Transverse colon (tissue), 4 donors: ENCODE measurements around the gene SPON2.

Experiments used
- POLR2A ChIP-seq: fragments of 450-650 bp; IDR thresholded peaks from one replicate; pipeline ENCODE4 v1.6.1; 2016; ENCODE audit warnings: antibody characterized with exemption, mild to moderate bottlenecking, moderate library complexity
- POLR2AphosphoS5 ChIP-seq, 3 donors: sonication (generic); formaldehyde crosslinking; IDR thresholded peaks; one replicate each; pipeline ENCODE4 v1.6.1; 2016; ENCODE audit warnings: antibody characterized with exemption in 3 of 3
- TF ChIP-seq, protein P1 (sequence below), 5 experiments: fragments of 200-600 bp in 3 of 5; fragments of 450-650 bp in 2 of 5; sonication (generic) in 3 of 5; IDR thresholded peaks; 1 replicate in 2 of 5; 2 replicates in 3 of 5; pipeline ENCODE4 v1.5.1; 2016 to 2017; ENCODE audit warnings: antibody characterized with exemption in 5 of 5, inconsistent platforms in 3 of 5, mild to moderate bottlenecking in 2 of 5, moderate library complexity in 1 of 5

DNA sequence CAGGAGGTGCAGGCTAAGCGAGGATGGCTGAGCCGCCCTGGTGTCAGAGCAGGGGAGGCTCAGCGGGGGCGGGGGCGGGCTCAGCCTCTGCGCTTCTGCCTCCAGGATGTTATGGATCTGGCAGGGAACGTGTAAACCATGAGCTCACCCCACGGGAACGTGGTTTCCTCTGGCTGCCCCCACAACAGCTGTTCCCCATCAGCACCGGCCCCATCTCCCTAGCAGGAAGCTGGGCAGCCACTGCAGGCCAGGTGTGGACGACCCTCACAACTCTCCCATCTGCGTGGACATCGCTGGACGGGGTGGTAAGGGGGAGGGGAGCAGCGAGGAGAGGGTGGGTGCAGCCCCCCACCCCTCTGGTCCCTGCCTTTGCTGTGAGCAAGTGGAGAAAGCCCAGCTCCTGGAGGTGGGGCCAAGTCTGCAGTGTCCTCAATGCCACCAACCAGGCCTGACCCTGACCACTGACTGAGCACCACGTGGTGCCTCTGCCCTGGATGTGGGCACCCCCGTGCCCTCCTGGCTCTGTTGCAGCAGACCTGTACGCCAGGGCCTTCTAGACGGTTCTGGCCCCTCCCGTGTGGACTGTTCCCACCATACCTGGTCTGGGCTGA, 28.1 kb upstream of the SPON2 start:
- TF ChIP-seq, protein P1, sequence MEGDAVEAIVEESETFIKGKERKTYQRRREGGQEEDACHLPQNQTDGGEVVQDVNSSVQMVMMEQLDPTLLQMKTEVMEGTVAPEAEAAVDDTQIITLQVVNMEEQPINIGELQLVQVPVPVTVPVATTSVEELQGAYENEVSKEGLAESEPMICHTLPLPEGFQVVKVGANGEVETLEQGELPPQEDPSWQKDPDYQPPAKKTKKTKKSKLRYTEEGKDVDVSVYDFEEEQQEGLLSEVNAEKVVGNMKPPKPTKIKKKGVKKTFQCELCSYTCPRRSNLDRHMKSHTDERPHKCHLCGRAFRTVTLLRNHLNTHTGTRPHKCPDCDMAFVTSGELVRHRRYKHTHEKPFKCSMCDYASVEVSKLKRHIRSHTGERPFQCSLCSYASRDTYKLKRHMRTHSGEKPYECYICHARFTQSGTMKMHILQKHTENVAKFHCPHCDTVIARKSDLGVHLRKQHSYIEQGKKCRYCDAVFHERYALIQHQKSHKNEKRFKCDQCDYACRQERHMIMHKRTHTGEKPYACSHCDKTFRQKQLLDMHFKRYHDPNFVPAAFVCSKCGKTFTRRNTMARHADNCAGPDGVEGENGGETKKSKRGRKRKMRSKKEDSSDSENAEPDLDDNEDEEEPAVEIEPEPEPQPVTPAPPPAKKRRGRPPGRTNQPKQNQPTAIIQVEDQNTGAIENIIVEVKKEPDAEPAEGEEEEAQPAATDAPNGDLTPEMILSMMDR (IDR thresholded peaks at IDR 0.05) = no peak
- TF ChIP-seq POLR2AphosphoS5 (IDR thresholded peaks at IDR 0.05) (peak; percentile 65 to 84 (median 82)), POLR2A (no peak)
